ENCODE measurements around the gene NOP9.
"Not testable (repeated sequence)": the region's sequence is repeated elsewhere in the genome, so short reads cannot be mapped to it uniquely, and the experiment has no call there.

Gene NOP9

GRCh38 chr14:24348186-24348585 lies 48.5 kb downstream of the NOP9 start:
- DNase-seq (ENCODE audit: low read depth, low spot score), result no peak

- no peak for DNase-seq (ENCODE audit: low read depth, low spot score)
Observed at GRCh38 chr14:24349742-24350141, 50.1 kb downstream of the NOP9 start.

DNA sequence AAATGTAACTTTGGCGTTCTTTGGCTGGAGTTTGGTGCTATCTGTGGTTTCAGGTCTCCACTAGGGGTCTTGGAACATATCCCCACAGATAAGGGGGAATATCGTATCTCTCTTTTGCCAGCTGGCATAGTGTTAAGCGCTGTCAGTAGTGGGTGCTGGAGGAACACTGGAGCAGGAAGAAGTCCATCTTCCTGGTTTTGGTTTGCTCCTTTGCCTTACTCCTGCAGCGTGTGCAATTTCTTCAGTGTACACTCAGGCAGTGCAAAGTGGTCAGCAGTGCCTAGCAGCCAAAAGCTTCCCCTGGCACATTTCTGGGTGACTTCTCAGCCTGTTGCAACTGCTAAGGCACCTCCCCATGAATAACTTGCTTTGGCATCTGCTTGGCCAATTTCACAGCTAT lies 51.9 kb downstream of the NOP9 start:
- no peak for DNase-seq (ENCODE audit: low read depth, low spot score)

DNA sequence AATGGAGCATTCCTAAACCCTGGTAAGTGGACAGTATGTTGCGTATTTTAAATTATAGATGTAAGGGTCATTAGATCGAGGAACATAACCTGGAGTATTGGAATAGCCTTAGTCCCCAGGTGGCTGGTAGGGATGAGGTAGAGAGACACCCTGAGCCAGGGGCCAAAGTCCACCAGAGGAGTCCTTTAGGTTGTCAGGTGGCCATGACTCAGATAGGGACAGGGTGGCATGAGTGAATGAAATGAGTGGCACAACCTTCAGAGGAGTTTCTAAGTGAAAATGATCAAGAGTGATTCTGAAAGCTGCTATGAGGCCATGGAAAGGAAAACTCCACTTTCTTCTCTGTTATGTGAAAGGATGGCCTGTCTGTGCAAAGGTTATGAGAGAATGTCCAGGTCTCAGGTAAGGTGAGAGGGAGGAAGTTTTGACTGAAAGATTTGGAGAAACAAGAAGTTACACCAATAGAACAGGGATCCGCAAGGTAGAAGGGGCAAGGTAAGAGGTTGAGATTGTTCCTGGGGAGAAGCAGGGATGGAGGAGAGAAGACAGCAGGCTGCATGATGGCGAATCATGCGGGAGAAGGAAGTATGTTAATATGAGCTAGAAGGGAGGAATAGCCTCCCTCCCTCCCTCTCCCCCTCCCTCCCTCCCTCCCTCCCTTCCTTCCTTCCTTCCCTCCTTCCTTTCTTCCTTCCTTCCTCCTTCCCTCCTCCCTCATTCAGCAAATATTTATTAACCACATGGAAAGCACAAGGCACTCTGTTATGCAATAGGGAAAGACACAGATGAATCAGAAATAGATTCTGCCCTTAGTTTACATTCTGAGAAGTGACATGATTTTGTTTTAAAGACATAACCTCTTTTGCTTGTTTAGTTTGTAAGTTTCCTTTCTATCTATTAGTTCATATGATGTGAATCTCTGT lies 54.2 kb downstream of the NOP9 start:
- DNase-seq (ENCODE audit: low read depth, low spot score), result no peak

GRCh38 chr14:24354482-24354825 lies 54.8 kb downstream of the NOP9 start:
- not testable (repeated sequence) for DNase-seq (ENCODE audit: low read depth, low spot score)

GRCh38 chr14:24355009-24355408 lies 55.4 kb downstream of the NOP9 start:
- no peak for DNase-seq (ENCODE audit: low read depth, low spot score)

DNA sequence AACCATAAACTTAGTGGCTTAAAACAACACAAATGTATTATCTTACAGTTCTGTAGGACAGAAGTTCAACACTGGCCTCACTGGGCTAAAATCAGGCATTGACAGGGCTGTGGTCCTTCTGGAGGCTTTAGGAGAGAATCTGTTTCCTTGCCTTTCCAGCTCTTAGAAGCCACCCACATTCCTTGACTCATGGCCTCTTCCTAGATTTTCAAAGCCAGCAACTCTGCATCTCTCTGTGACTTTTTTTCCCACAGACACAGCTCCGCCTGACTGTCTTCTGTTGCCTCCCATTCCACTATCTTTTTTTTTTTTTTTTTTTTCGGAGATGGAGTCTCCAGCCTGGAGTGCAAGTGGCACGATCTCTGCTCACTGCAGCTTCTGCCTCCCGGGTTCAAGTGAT lies 56.6 kb downstream of the NOP9 start:
- DNase-seq (ENCODE audit: low read depth, low spot score), result no peak

All from activated CD4-positive, CD25-positive, alpha-beta regulatory T cell treated with anti-CD3 and anti-CD28 coated beads, Interleukin-2, amount 50 U/mL, for 16 hours (primary cell).